ENCODE data around the gene CIPC. TPM values are rescaled to one million over a fixed set of nuclear protein-coding genes. Genes with fewer than 3 reads are reported as not detected.

The CIPC gene
- total and polyA plus RNA-seq, 2 experiments from 2014 or later, result 9.6 to 29.6 TPM

DNA sequence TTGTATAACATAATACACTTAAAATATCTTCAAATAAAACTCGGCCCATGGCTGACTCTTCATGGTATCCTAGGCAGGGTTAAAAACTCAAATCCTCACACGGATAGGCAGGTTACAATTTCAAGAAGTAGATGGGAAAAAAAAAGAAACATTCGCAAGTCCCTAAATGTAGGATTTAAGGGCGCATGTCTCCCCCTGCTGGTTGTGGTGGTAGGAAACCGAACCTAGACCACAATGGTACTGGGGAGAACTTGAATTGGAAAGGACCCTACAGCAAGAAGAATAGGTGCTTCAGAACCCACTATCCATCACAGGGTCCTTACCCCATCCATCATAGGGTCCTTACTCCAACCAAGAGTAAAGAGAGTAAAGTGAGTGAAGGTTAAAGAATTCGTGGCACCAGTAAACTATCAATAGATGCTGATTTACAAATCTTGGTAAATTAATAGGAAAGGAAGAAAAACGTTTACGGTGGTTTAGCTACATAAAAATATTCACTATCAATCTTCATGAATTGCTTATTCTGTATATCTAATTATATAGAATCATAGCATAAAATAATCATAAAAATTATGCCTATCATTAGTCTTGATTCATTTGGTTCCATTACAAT lies 3.3 kb upstream of the CIPC start:
- no peak overlapping the region for H2AFZ ChIP-seq
- H3K27me3 ChIP-seq, result no peaks in the 10 kb centered on the region
- H3K27ac ChIP-seq, result no peak overlapping the region

DNA sequence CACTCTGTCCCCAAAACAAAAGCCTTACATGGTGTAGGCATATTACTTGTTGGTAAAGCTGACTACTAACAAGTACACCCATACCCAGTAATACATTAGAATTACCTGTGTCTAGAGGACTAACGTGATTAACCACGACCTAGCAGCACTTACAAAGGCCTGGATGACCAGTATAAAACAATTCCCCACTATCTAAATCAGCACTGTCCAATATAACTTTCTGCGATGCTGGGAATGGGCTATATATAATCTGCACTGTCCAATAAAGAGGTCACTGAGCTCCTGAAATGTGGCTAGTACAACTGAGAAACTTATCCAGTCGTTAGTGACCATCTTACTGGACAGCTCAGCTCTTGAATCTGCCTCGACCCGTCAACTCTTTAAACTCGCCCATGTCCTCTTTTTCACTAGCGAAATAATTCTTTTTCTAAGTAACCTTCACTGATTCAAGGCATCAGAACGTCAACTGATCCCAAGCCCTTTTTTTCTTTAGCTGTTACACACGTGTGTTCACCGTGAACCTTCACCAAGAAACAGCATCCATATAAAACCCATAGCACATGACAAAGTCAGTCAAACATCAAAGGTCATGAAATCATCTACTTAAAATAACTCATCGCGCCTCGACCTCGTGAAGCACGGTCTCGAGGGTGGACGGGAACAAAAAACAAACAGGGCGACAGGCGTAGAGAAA lies 905 bp upstream of the CIPC start:
- WGBS (ENCODE audit: low lambda C conversion rate, missing lambda C conversion rate), result 7% methylated on average over 20 of the region's 20 CpGs
- DNase-seq (ENCODE audit: low spot score), result no peak

More for the DNA sequence above, 3.3 kb upstream of the CIPC start:
- Histone ChIP-seq H3K9me3 (ENCODE audit: low read depth) (peaks cover 4% of the 10 kb centered on the region), H3K4me2 (no peak overlapping the region), H3K79me2 (peaks cover 15% of the 10 kb centered on the region), H4K20me1 (ENCODE audit: insufficient read depth, poor library complexity, severe bottlenecking) (no peaks in the 10 kb centered on the region), H3K9me2 (replicated peaks; ENCODE audit: insufficient read depth) (no peaks in the 10 kb centered on the region), H3K4me1 (ENCODE audit: insufficient read depth) (peaks cover 21% of the 10 kb centered on the region), H3K36me3 (replicated peaks; ENCODE audit: insufficient read depth, low read depth) (no peaks in the 10 kb centered on the region), H3K4me3 (no peak overlapping the region)
- 27% methylated on average over 8 of the region's 8 CpGs for WGBS (ENCODE audit: low lambda C conversion rate, missing lambda C conversion rate)
- peak; percentile 89 for DNase-seq (ENCODE audit: low spot score)
- TF ChIP-seq EZH2phosphoT487 (IDR thresholded peaks at IDR 0.05; ENCODE audit: low read depth, severe bottlenecking, unreplicated experiment), result no peak
- TF ChIP-seq, protein P1, sequence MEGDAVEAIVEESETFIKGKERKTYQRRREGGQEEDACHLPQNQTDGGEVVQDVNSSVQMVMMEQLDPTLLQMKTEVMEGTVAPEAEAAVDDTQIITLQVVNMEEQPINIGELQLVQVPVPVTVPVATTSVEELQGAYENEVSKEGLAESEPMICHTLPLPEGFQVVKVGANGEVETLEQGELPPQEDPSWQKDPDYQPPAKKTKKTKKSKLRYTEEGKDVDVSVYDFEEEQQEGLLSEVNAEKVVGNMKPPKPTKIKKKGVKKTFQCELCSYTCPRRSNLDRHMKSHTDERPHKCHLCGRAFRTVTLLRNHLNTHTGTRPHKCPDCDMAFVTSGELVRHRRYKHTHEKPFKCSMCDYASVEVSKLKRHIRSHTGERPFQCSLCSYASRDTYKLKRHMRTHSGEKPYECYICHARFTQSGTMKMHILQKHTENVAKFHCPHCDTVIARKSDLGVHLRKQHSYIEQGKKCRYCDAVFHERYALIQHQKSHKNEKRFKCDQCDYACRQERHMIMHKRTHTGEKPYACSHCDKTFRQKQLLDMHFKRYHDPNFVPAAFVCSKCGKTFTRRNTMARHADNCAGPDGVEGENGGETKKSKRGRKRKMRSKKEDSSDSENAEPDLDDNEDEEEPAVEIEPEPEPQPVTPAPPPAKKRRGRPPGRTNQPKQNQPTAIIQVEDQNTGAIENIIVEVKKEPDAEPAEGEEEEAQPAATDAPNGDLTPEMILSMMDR (IDR thresholded peaks at IDR 0.05; ENCODE audit: poor library complexity), result peak; percentile 74

DNA sequence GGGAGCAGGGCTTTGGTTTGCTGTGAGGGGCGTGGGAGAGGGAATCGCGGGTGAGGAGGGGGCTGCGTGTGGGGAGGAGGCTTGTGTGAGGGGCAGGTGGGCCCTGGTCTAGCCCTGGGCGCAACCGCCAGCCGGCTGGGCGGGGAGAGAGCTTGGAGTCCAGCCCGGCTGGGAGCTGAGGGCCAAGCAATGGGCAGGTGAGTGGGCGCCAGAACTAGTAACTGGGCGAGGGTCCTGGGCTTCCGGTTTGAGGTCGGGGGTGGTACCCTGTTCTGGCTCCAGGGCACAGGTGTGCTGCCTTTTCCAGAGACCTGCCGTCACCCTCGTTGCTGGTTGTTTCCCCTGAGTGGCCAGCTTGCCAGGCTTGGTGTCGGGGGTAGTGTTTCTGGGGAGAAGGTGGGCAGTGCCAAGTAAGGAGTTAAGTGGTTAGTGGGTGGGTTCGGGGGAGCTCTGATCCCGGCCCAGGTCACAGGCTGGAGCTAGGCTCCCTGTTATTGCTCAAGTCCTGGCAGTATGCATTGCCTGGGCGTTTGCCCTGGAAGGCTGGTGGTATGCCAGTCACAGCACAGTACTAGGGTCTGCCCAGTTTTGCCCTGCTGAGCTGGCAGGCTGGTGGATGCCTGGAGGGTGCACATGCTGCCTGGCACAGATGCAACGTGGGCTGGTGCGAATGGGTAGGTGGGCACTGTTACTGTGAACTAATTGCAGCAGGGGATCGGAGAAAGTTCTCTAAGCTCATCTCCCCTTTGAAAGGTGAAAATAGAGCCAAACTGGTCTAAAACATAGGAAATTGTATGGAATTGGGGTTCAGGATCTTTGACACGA lies 683 bp downstream of the CIPC start:
- Histone ChIP-seq H3K4me1 (ENCODE audit: insufficient read depth) (peaks cover 35% of the 10 kb centered on the region), H3K4me3 (peak overlapping the region; percentile 50), H3K79me2 (peaks cover 50% of the 10 kb centered on the region), H3K4me2 (peak overlapping the region; percentile 94), H2AFZ (peak overlapping the region; percentile 51), H4K20me1 (ENCODE audit: insufficient read depth, poor library complexity, severe bottlenecking) (no peaks in the 10 kb centered on the region), H3K36me3 (replicated peaks; ENCODE audit: insufficient read depth, low read depth) (no peaks in the 10 kb centered on the region), H3K27me3 (no peaks in the 10 kb centered on the region), H3K9me3 (ENCODE audit: low read depth) (no peaks in the 10 kb centered on the region), H3K27ac (peak overlapping the region; percentile 92), H3K9me2 (replicated peaks; ENCODE audit: insufficient read depth) (no peaks in the 10 kb centered on the region)
- no peak for TF ChIP-seq EZH2 (IDR thresholded peaks at IDR 0.05; ENCODE audit: borderline replicate concordance)
- no peak for TF ChIP-seq EZH2phosphoT487 (IDR thresholded peaks at IDR 0.05; ENCODE audit: low read depth, severe bottlenecking, unreplicated experiment)
- TF ChIP-seq, protein P1 (IDR thresholded peaks at IDR 0.05; ENCODE audit: poor library complexity), result no peak
- WGBS (ENCODE audit: low lambda C conversion rate, missing lambda C conversion rate), result 14% methylated on average over 23 of the region's 23 CpGs
- peak; percentile 58 for DNase-seq (ENCODE audit: low spot score)

More for the DNA sequence above, 905 bp upstream of the CIPC start:
- no peaks in the 10 kb centered on the region for H3K9me3 ChIP-seq (ENCODE audit: low read depth)
- peak overlapping the region; percentile 8 for H2AFZ ChIP-seq
- H3K27ac ChIP-seq, result peak overlapping the region; percentile 92
- H4K20me1 ChIP-seq (ENCODE audit: insufficient read depth, poor library complexity, severe bottlenecking), result no peaks in the 10 kb centered on the region
- H3K27me3 ChIP-seq, result no peaks in the 10 kb centered on the region
- no peaks in the 10 kb centered on the region for H3K36me3 ChIP-seq (replicated peaks; ENCODE audit: insufficient read depth, low read depth)
- H3K9me2 ChIP-seq (replicated peaks; ENCODE audit: insufficient read depth), result no peaks in the 10 kb centered on the region
- peak overlapping the region; percentile 76 for H3K4me2 ChIP-seq
- TF ChIP-seq, protein P1 (IDR thresholded peaks at IDR 0.05; ENCODE audit: poor library complexity), result no peak
- TF ChIP-seq EZH2phosphoT487 (IDR thresholded peaks at IDR 0.05; ENCODE audit: low read depth, severe bottlenecking, unreplicated experiment) (no peak), EZH2 (IDR thresholded peaks at IDR 0.05; ENCODE audit: borderline replicate concordance) (no peak)
- H3K4me1 ChIP-seq (ENCODE audit: insufficient read depth), result peaks cover 35% of the 10 kb centered on the region
- peak overlapping the region; percentile 35 for H3K4me3 ChIP-seq
- peaks cover 34% of the 10 kb centered on the region for H3K79me2 ChIP-seq
